Lower leg skin (tissue), 4 donors: ENCODE results near the gene GREB1. TPM values are rescaled to one million over a fixed set of nuclear protein-coding genes. Genes with fewer than 3 reads are reported as not detected.

Experiments used
- DNase-seq, 2 donors: peaks; one replicate each; pipeline ENCODE4 v3.0.0-alpha.2; 2019; ENCODE audit warnings: low spot score in 2 of 2
- H3K4me3 ChIP-seq: fragments of 200-600 bp; sonication (generic); 2 replicates; pipeline ENCODE4 v1.5.1; 2017; ENCODE audit warnings: mild to moderate bottlenecking, low read depth; ENCODE audit not compliant: poor library complexity, severe bottlenecking
- POLR2A ChIP-seq, 2 donors: fragments of 450-650 bp; IDR thresholded peaks; one replicate each; pipeline ENCODE4 v1.6.1; 2016 to 2017; ENCODE audit warnings: antibody characterized with exemption in 2 of 2, mild to moderate bottlenecking in 1 of 2, moderate library complexity in 1 of 2
- WGBS, 2 donors: methylation state at CpG; one replicate each; pipeline ENCODE4 v1.1.5; 2018; 5-methylcytosine and 5-hydroxymethylcytosine counted together
- intact Hi-C: fragments of 100-400 bp; cut with DNase I; formaldehyde crosslinking; loops from one replicate; pipeline ENCODE4 v1.15.0; 2023; ENCODE audit warnings: low total_unique reads
- total RNA-seq, 4 donors: library from RNA; depleted of rRNA; stranded (reverse); fragments of >200 nt; gene quantifications; one replicate each; pipeline ENCODE4 v1.1.0, GENCODE V29; 2016
- TF ChIP-seq, protein P1 (sequence below), 3 donors: fragments of 450-650 bp; IDR thresholded peaks; one replicate each; pipeline ENCODE4 v1.5.1; 2016; ENCODE audit warnings: antibody characterized with exemption in 3 of 3, mild to moderate bottlenecking in 3 of 3, moderate library complexity in 2 of 3

Gene GREB1
- total RNA-seq, 4 donors from 2014 or later = 2.4 to 12.2 (median 4.0) TPM

DNA sequence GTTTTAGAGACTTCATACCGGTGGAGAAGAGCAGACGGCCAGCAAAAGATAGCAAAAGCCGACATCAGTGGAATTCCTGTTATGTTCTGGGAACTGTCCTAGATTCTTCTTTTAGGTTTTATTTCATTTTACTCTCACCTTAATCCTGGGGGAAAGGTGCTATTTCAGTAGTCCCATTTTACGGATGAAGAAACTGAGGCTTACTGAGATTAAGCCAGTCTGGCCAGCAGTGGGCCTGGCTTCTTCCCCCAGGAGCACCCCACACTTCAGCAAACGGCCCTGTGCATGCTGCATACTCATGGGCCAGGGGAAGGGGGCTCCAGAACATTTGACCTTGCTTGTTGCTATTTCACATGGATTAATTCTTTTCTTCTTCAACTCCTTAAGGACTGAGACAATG, 79.5 kb downstream of the GREB1 start:
- 94 to 96% methylated on average over 5 of the region's 5 CpGs for WGBS, 2 donors
- intact Hi-C loops = no loop called here

DNA sequence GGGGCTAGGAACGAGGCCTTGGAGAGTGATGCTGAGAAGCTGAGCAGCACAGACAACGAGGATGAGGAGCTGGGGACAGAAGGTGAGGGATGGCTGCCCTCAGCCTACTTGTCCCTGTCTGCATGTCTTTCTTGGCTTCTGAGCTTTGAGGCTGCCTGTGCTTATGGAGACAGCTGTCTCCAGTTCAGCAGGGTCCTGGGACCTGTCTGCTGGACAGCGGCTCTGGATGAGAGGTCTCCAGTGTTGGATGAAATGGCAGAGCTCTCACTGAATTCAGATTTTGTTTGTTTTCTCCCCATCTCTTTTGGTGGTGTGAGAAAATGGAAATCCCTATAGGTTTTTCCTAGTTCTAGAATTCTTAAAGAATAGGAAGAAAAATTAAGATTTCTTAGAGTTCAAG, 81.4 kb downstream of the GREB1 start:
- intact Hi-C loops = no loop called here
- 77 to 87% methylated on average over 3 of the region's 3 CpGs for WGBS, 2 donors
- TF ChIP-seq POLR2A (IDR thresholded peaks at IDR 0.05) = no peak
- TF ChIP-seq, protein P1, sequence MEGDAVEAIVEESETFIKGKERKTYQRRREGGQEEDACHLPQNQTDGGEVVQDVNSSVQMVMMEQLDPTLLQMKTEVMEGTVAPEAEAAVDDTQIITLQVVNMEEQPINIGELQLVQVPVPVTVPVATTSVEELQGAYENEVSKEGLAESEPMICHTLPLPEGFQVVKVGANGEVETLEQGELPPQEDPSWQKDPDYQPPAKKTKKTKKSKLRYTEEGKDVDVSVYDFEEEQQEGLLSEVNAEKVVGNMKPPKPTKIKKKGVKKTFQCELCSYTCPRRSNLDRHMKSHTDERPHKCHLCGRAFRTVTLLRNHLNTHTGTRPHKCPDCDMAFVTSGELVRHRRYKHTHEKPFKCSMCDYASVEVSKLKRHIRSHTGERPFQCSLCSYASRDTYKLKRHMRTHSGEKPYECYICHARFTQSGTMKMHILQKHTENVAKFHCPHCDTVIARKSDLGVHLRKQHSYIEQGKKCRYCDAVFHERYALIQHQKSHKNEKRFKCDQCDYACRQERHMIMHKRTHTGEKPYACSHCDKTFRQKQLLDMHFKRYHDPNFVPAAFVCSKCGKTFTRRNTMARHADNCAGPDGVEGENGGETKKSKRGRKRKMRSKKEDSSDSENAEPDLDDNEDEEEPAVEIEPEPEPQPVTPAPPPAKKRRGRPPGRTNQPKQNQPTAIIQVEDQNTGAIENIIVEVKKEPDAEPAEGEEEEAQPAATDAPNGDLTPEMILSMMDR (IDR thresholded peaks at IDR 0.05) = no peak

More for the DNA sequence above, 79.5 kb downstream of the GREB1 start:
- no peak overlapping the region for H3K4me3 ChIP-seq
- DNase-seq = no peak
- TF ChIP-seq, protein P1 (IDR thresholded peaks at IDR 0.05) = no peak
- TF ChIP-seq POLR2A (IDR thresholded peaks at IDR 0.05) = no peak

DNA sequence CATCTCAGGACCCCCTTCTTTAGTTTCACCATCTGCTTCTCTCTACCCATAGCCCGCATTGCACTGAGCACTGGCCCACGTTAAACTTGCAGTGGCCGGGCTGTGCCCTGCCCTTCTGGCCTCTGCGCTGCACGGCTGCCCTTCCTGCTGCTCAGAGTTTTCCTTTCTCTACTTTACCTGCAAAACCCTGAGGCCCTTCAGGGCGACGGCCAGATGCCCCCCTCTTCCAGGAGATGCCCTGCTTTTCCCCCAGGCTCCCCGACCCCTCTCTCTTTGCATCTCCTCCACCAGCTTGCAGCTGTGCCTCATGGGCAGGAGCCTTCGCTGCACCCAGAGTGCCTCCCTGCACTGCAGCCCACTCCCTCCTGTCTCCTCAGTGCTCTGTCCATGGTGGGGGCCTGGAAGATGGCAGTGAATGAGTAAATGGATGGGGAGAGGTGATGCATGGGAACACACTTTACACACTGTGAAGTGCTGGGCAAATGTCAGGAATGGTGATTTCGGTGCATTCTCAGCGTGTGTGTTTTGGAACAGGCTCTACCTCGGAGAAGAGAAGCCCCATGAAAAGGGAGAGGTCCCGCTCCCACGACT, 82.3 kb downstream of the GREB1 start:
- intact Hi-C loops = no loop called here
- TF ChIP-seq, protein P1 (IDR thresholded peaks at IDR 0.05) = no peak
- TF ChIP-seq POLR2A (IDR thresholded peaks at IDR 0.05) = no peak
- 81 to 84% methylated on average over 14 of the region's 14 CpGs for WGBS, 2 donors
- no peak for DNase-seq
- no peak overlapping the region for H3K4me3 ChIP-seq

More for the DNA sequence above, 81.4 kb downstream of the GREB1 start:
- DNase-seq = no peak
- H3K4me3 ChIP-seq = no peak overlapping the region

DNA sequence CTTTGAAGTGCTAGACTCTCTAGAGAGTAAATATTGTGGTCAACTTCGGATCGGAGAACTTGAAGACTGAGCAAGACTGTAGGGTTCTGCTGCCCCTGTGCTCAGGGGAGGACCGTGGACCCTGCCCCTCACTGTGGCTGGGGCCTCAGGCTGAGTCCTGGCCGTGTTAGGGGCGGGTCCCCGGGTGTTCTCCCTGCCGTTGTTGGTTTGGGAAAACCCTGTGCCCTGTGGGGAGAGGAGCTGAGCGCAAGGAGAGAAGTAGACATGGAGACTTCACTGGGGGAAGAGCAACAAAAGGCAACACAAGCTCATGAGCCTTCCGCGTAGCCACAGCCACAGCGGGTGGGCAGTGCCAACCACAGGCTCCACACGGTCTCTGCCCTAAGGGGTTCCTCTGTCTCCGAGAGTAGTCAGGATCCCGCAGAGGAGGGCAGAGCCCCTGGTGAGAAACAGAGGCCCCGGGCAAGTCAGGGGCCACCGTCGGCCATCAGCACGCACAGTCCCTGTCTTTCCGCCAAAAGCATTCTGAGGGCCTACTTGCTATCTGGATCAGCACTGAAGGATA, 83.1 kb downstream of the GREB1 start:
- WGBS, 2 donors = 78 to 84% methylated on average over 19 of the region's 19 CpGs
- intact Hi-C loops = no loop called here
- no peak overlapping the region for H3K4me3 ChIP-seq
- TF ChIP-seq, protein P1 (IDR thresholded peaks at IDR 0.05) = no peak
- TF ChIP-seq POLR2A (IDR thresholded peaks at IDR 0.05) = no peak
- no peak for DNase-seq

DNA sequence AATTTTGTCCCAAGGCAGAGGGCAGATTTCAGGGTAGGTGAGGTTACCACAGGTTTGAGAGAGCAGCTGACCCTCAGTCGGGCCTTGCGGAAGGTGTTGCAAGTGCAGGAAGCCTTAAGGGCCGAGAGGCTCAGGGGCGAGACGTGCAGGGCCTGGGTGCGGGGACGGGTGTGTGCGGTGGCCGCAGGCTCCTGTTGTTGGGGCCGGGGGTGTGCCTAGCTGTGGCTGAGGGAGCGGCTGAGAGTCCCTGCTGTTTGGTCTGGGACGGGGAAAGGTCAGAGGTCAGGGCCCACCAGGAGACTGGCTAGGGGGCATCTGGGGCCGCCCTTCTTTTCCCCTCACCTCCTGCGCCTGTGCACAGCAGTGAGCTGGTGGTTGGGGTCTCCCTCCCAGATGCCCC, 83.7 kb downstream of the GREB1 start:
- H3K4me3 ChIP-seq = no peak overlapping the region
- no peak for DNase-seq
- intact Hi-C loops = no loop called here
- TF ChIP-seq, protein P1 (IDR thresholded peaks at IDR 0.05) = no peak
- no peak for TF ChIP-seq POLR2A (IDR thresholded peaks at IDR 0.05)
- 88 to 93% methylated on average over 14 of the region's 14 CpGs for WGBS, 2 donors
